IMR-90 (cell line): ENCODE data around the gene PHC2. TPM values are rescaled to one million over a fixed set of nuclear protein-coding genes. Genes with fewer than 3 reads are reported as not detected.

ENCODE experiments used
- ATAC-seq: fragments of 200-7000 bp; cut with Tn5 transposase; 2 replicates; pipeline ENCODE4 v1.9.1; 2020; ENCODE audit warnings: low read depth, mild to moderate bottlenecking, moderate library complexity
- BruUV-seq: library from RNA; stranded (reverse); fragments of 400-500 nt; replicated peaks from 2 replicates; lab custom pipeline; 2021; lab: Mats Ljungman, UMichigan
- CTCF ChIA-PET: fragments of 300-600 bp; formaldehyde crosslinking; extraction: SDS; loops from one replicate; lab custom pipeline; 2021; ENCODE audit warnings: antibody characterized with exemption; lab: Yijun Ruan, JAX
- POLR2A ChIA-PET: fragments of 300-600 bp; sonication (Branson Sonifier 250); formaldehyde crosslinking; loops from one replicate; lab custom pipeline; 2022; ENCODE audit warnings: antibody characterized with exemption; ENCODE audit not compliant: unreplicated experiment; lab: Charles Lee
- DNase-seq: peaks from one replicate; pipeline ENCODE4 v3.0.0; 2013
- H2AFZ ChIP-seq: replicated peaks from 2 replicates; pipeline ENCODE3; 2013; ENCODE audit warnings: low read length, mild to moderate bottlenecking; ENCODE audit not compliant: poor library complexity
- H2AK5ac ChIP-seq: 2 replicates; pipeline ENCODE4 v1.6.1; 2013; ENCODE audit warnings: low read depth, low read length, inconsistent platforms
- H2AK9ac ChIP-seq: replicated peaks from 2 replicates; pipeline ENCODE3; 2013; ENCODE audit warnings: mild to moderate bottlenecking, low read depth, low read length, moderate library complexity; ENCODE audit not compliant: poor library complexity
- H2BK120ac ChIP-seq: 2 replicates; pipeline ENCODE4 v1.6.1; 2013; ENCODE audit warnings: low read depth, low read length, inconsistent platforms
- H2BK15ac ChIP-seq: 3 replicates; pipeline ENCODE4 v1.6.1; 2013; ENCODE audit warnings: low read depth, low read length, inconsistent platforms
- H2BK20ac ChIP-seq: 2 replicates; pipeline ENCODE4 v1.6.1; 2013; ENCODE audit warnings: low read depth, mild to moderate bottlenecking, inconsistent platforms, low read length, moderate library complexity
- H2BK5ac ChIP-seq: 2 replicates; pipeline ENCODE4 v1.6.1; 2013; ENCODE audit warnings: mild to moderate bottlenecking, low read depth, low read length, inconsistent platforms; ENCODE audit not compliant: poor library complexity, severe bottlenecking
- H3K14ac ChIP-seq: replicated peaks from 2 replicates; pipeline ENCODE4 v1.6.1; 2013; ENCODE audit warnings: low read depth, low read length, inconsistent platforms
- H3K18ac ChIP-seq: 2 replicates; pipeline ENCODE4 v1.6.1; 2013; ENCODE audit warnings: low read depth, low read length, control low read depth
- H3K23ac ChIP-seq: 2 replicates; pipeline ENCODE4 v1.6.1; 2013; ENCODE audit warnings: low read depth, low read length, inconsistent platforms
- H3K27ac ChIP-seq: 2 replicates; pipeline ENCODE4 v1.5.1; 2013; ENCODE audit warnings: mild to moderate bottlenecking, control low read depth, low read length; ENCODE audit not compliant: insufficient read depth
- H3K27me3 ChIP-seq: 2 replicates; pipeline ENCODE4 v1.6.1; 2013; ENCODE audit warnings: low read length; ENCODE audit not compliant: control insufficient read depth, insufficient read depth
- H3K36me3 ChIP-seq: 2 replicates; pipeline ENCODE4 v1.6.1; 2013; ENCODE audit warnings: low read length, mixed read lengths; ENCODE audit not compliant: control insufficient read depth, insufficient read depth
- H3K4ac ChIP-seq: 2 replicates; pipeline ENCODE4 v1.6.1; 2013; ENCODE audit warnings: low read depth, low read length, inconsistent platforms
- H3K4me1 ChIP-seq: 2 replicates; pipeline ENCODE4 v1.6.1; 2013; ENCODE audit warnings: low read length, mixed read lengths; ENCODE audit not compliant: control insufficient read depth, insufficient read depth
- H3K4me2 ChIP-seq: 2 replicates; pipeline ENCODE4 v1.6.1; 2013; ENCODE audit warnings: low read depth, mild to moderate bottlenecking, control low read depth, low read length, moderate library complexity
- H3K4me3 ChIP-seq: 2 replicates; pipeline ENCODE4 v1.5.1; 2013; ENCODE audit warnings: low read depth, mild to moderate bottlenecking, control low read depth, low read length, moderate library complexity; ENCODE audit not compliant: insufficient read depth
- H3K56ac ChIP-seq: 2 replicates; pipeline ENCODE4 v1.6.1; 2013; ENCODE audit warnings: low read length, inconsistent platforms; ENCODE audit not compliant: insufficient read depth; ENCODE audit errors: extremely low read depth
- H3K79me1 ChIP-seq, 2 experiments: 2 replicates each; pipeline ENCODE4 v1.6.1; 2013; ENCODE audit warnings: low read length in 2 of 2, inconsistent platforms in 1 of 2, low read depth in 1 of 2
- H3K9ac ChIP-seq: 2 replicates; pipeline ENCODE4 v1.6.1; 2013; ENCODE audit warnings: low read depth, low read length, control low read depth
- H3K9me1 ChIP-seq: 2 replicates; pipeline ENCODE4 v1.6.1; 2013; ENCODE audit warnings: low read length, inconsistent platforms; ENCODE audit not compliant: insufficient read depth
- H3K9me3 ChIP-seq: 2 replicates; pipeline ENCODE4 v1.6.1; 2013; ENCODE audit warnings: low read length; ENCODE audit not compliant: control insufficient read depth, insufficient read depth
- H4K20me1 ChIP-seq: 2 replicates; pipeline ENCODE4 v1.6.1; 2013; ENCODE audit warnings: low read length, inconsistent platforms; ENCODE audit not compliant: insufficient read depth
- H4K5ac ChIP-seq: 2 replicates; pipeline ENCODE4 v1.6.1; 2013; ENCODE audit warnings: mild to moderate bottlenecking, low read depth, low read length, control low read depth
- H4K8ac ChIP-seq, 2 experiments: 2 replicates each; pipeline ENCODE4 v1.6.1; 2013; ENCODE audit warnings: low read depth in 2 of 2, low read length in 2 of 2, control low read depth in 1 of 2, inconsistent platforms in 1 of 2
- H4K91ac ChIP-seq: 2 replicates; pipeline ENCODE4 v1.6.1; 2013; ENCODE audit warnings: low read depth, low read length, inconsistent platforms; ENCODE audit not compliant: insufficient read depth
- CEBPB ChIP-seq: IDR thresholded peaks from 2 replicates; pipeline ENCODE4 v1.6.1; 2012; ENCODE audit warnings: low read depth, low read length, improper control_type of control experiment
- CHD1 ChIP-seq: IDR thresholded peaks from 2 replicates; pipeline ENCODE4 v1.6.1; 2012; ENCODE audit warnings: low read depth, low read length, improper control_type of control experiment
- MAZ ChIP-seq: IDR thresholded peaks from 2 replicates; pipeline ENCODE4 v1.6.1; 2012; ENCODE audit warnings: low read depth, mild to moderate bottlenecking, low read length, improper control_type of control experiment, moderate library complexity, borderline replicate concordance
- NFE2L2 ChIP-seq: fragments of 150-350 bp; IDR thresholded peaks from 2 replicates; pipeline ENCODE4 v1.6.1; 2016; ENCODE audit warnings: low read depth, mild to moderate bottlenecking, low read length
- RAD21 ChIP-seq: IDR thresholded peaks from 2 replicates; pipeline ENCODE4 v1.6.1; 2012; ENCODE audit warnings: low read length, improper control_type of control experiment
- RCOR1 ChIP-seq: IDR thresholded peaks from 2 replicates; pipeline ENCODE4 v1.6.1; 2012; ENCODE audit warnings: mild to moderate bottlenecking, low read length, improper control_type of control experiment; ENCODE audit not compliant: insufficient replicate concordance
- WGBS, 2 experiments: methylation state at CpG; one replicate each; pipeline versions ENCODE4 v1.1.5 to v1.1.7; 2013; ENCODE audit warnings: missing lambda C conversion rate in 2 of 2; ENCODE audit not compliant: insufficient read length in 1 of 2; ENCODE audit errors: extremely low coverage in 2 of 2; 5-methylcytosine and 5-hydroxymethylcytosine counted together
- dilution Hi-C: fragments of 300-500 bp; cut with HindIII; formaldehyde crosslinking; loops from one replicate; pipeline ENCODE4 v1.14.3; 2018; ENCODE audit warnings: low sequenced_read_pairs; ENCODE audit not compliant: unreplicated experiment
- in situ Hi-C: fragments of 300-500 bp; cut with MboI; formaldehyde crosslinking; loops from 3 replicates; pipeline ENCODE4 v1.14.3; 2019; ENCODE audit warnings: low sequenced_read_pairs, inconsistent platforms, mixed read lengths
- intact Hi-C: fragments of 100-400 bp; cut with micrococcal nuclease; formaldehyde crosslinking; loops from 2 replicates; pipeline ENCODE4 v1.10.0; 2022
- polyA plus RNA-seq, 3 experiments: library from polyadenylated mRNA; depleted of rRNA; stranded (reverse); fragments of >200 nt; gene quantifications; 2 replicates each; pipeline ENCODE4 v1.2.3, GENCODE V29; 2012; ENCODE audit warnings: low replicate concordance in 1 of 3
- total RNA-seq: library from RNA; depleted of rRNA; stranded (reverse); fragments of >200 nt; gene quantifications from 2 replicates; pipeline ENCODE4 v1.2.3, GENCODE V29; 2012
- TF ChIP-seq, protein P1 (sequence below): fragments of 150-350 bp; IDR thresholded peaks from 2 replicates; pipeline ENCODE4 v1.6.1; 2017; ENCODE audit warnings: mild to moderate bottlenecking, antibody characterized with exemption, low read length, low read depth

Gene PHC2
- total and polyA plus RNA-seq, 2 of the 4 experiments (the other 2 are of a cell fraction) = 46.4 to 98.1 TPM

DNA sequence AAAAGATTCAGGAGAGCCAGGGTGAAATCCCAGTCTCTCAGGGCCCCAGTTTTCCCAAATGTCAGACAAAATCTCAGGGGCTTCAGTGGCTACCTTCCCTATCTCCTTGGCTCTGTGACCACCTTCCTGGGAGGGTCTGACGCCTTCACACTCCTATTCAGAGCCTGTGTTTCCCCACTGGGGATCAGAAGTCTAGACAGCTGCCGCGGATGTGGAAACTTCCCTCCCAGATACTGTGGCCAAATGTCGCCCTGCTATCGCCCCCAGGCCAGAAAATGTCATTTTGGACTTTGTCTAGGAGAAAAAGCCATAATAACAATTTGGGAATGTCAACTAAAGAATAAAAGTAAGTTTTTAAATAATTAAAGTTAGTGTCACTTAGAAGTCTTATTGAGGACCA lies 125.9 kb downstream of the PHC2 start:
- Histone ChIP-seq H3K4ac (no peak overlapping the region), H2BK120ac (no peak overlapping the region), H3K4me1 (peaks cover 11% of the 10 kb centered on the region), H4K5ac (no peak overlapping the region), H3K9me1 (peaks cover 3% of the 10 kb centered on the region), H3K36me3 (no peaks in the 10 kb centered on the region), H3K18ac (no peak overlapping the region), H3K4me3 (no peak overlapping the region), H2BK15ac (no peak overlapping the region), H3K9me3 (no peaks in the 10 kb centered on the region), H4K8ac (no peak overlapping the region), H2AK5ac (no peak overlapping the region), H3K4me2 (no peak overlapping the region), H2AFZ (no peak overlapping the region), H3K23ac (no peak overlapping the region), H3K79me1 (0 out of 4 replicates have a peak, but pooled peaks cover 0 to 3% of the 10 kb centered on the region in 2 experiments), H3K14ac (no peak overlapping the region), H3K27ac (no peak overlapping the region), H3K56ac (no peak overlapping the region), H2AK9ac (no peak overlapping the region), H4K91ac (no peak overlapping the region), H3K9ac (no peak overlapping the region), H4K20me1 (peaks cover 4% of the 10 kb centered on the region; the same call in 1 of the 2 replicates), H2BK5ac (no peak overlapping the region), H3K27me3 (no peaks in the 10 kb centered on the region; the same call in 1 of the 2 replicates), H2BK20ac (no peak overlapping the region)
- POLR2A ChIA-PET = no interaction called here
- in situ Hi-C loops (no loop called here), intact Hi-C loops (no loop called here), dilution Hi-C loops (no loop called here)
- DNase-seq (no peak), ATAC-seq (no peak)
- CTCF ChIA-PET = interaction anchor here (1.8 kb wide), 1 partner anchor 10 kb away, joined by 5 read pairs; no protein-coding TSS in a partner anchor
- no TSS peak for BruUV-seq
- TF ChIP-seq CHD1 = no peak
- no peak for TF ChIP-seq RAD21
- no peak for TF ChIP-seq NFE2L2
- TF ChIP-seq MAZ = no peak
- no peak for TF ChIP-seq CEBPB
- no peak for TF ChIP-seq RCOR1
- TF ChIP-seq, protein P1, sequence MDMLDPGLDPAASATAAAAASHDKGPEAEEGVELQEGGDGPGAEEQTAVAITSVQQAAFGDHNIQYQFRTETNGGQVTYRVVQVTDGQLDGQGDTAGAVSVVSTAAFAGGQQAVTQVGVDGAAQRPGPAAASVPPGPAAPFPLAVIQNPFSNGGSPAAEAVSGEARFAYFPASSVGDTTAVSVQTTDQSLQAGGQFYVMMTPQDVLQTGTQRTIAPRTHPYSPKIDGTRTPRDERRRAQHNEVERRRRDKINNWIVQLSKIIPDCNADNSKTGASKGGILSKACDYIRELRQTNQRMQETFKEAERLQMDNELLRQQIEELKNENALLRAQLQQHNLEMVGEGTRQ = no peak
- no CpG with 5 or more reads among the region's 5 CpGs for WGBS, 2 experiments
